SJCRH30 (cell line): ENCODE data around the gene SLC47A1. TPM values are rescaled to one million over a fixed set of nuclear protein-coding genes. Genes with fewer than 3 reads are reported as not detected.

Experiments
- total RNA-seq: library from RNA; depleted of rRNA; stranded (reverse); fragments of >200 nt; shearing (Covaris generic); gene quantifications from 2 replicates; pipeline ENCODE4 v1.2.3, GENCODE V29; 2014; rRNA removed

SLC47A1 gene
- total RNA-seq, 1 experiment from 2014 or later: not detected

Other genes starting within 250 kb of the SLC47A1 start
- gene B9D1, start 171.1 kb upstream of the SLC47A1 start, total RNA-seq: 15.2 and 15.3 TPM in 2 replicates
- 38.3 and 43.1 TPM in 2 replicates for gene MAPK7, start 155.4 kb upstream of the SLC47A1 start, total RNA-seq
- 79.6 and 82.5 TPM in 2 replicates for gene MFAP4, start 146.7 kb upstream of the SLC47A1 start, total RNA-seq
- gene RNF112, start 122.6 kb upstream of the SLC47A1 start, total RNA-seq: 1.2 and 2.4 TPM in 2 replicates
- 117 and 135 TPM in 2 replicates for gene ALDH3A2, start 114.9 kb downstream of the SLC47A1 start, total RNA-seq
- gene SLC47A2, start 182.7 kb downstream of the SLC47A1 start, total RNA-seq: not detected in 2 replicates
- not detected in 2 replicates for gene ALDH3A1, start 214.4 kb downstream of the SLC47A1 start, total RNA-seq